ENCODE results near the gene TRIM33. TPM values are rescaled to one million over a fixed set of nuclear protein-coding genes. Genes with fewer than 3 reads are reported as not detected.

TRIM33 gene
- total RNA-seq, 6 donors from 2014 or later, result 27.9 to 92.2 (median 40.6) TPM

- H3K4me3 ChIP-seq, result no peak overlapping the region
- H3K36me3 ChIP-seq, result no peaks in the 10 kb centered on the region
- 80 to 82% methylated on average over 10 to 14 of the region's 14 CpGs for WGBS, 2 donors
- H3K27me3 ChIP-seq, result no peaks in the 10 kb centered on the region
- H3K9me3 ChIP-seq, result no peaks in the 10 kb centered on the region
- DNase-seq (no peak), ATAC-seq (ENCODE audit: low FRiP score in 2 of 2) (no peak)
- no peak for TF ChIP-seq POLR2AphosphoS5 (IDR thresholded peaks at IDR 0.05)
- TF ChIP-seq CTCF (IDR thresholded peaks at IDR 0.05), result no peak
- no peak for TF ChIP-seq POLR2A (IDR thresholded peaks at IDR 0.05)
- TF ChIP-seq EP300 (IDR thresholded peaks at IDR 0.05), result no peak
- no peak overlapping the region for H3K27ac ChIP-seq
- H3K4me1 ChIP-seq, result peaks cover 12 to 23% (median 14%) of the 10 kb centered on the region in 4 donors
These were observed 161.0 kb downstream of the TRIM33 start for GRCh38 chr1:114349891-114350605.

GRCh38 chr1:114347431-114348209 lies 163.4 kb downstream of the TRIM33 start:
- Histone ChIP-seq H3K36me3 (no peaks in the 10 kb centered on the region), H3K9me3 (no peaks in the 10 kb centered on the region), H3K27me3 (no peaks in the 10 kb centered on the region), H3K4me1 (peaks cover 5 to 14% (median 9%) of the 10 kb centered on the region in 4 donors), H3K4me3 (no peak overlapping the region), H3K27ac (no peak overlapping the region)
- DNase-seq, result no peak
- 87 to 91% methylated on average over 8 to 9 of the region's 9 CpGs for WGBS, 2 donors
- ATAC-seq (ENCODE audit: low FRiP score in 2 of 2), result no peak
- no peak for TF ChIP-seq POLR2A (IDR thresholded peaks at IDR 0.05)
- TF ChIP-seq EP300 (IDR thresholded peaks at IDR 0.05), result no peak
- no peak for TF ChIP-seq POLR2AphosphoS5 (IDR thresholded peaks at IDR 0.05)

- TF ChIP-seq POLR2A (IDR thresholded peaks at IDR 0.05) (no peak), EP300 (IDR thresholded peaks at IDR 0.05) (no peak), CTCF (IDR thresholded peaks at IDR 0.05) (peak; percentile 100), POLR2AphosphoS5 (IDR thresholded peaks at IDR 0.05) (no peak)
- peaks cover 5 to 14% (median 9%) of the 10 kb centered on the region in 4 donors for H3K4me1 ChIP-seq
- ATAC-seq (ENCODE audit: low FRiP score in 2 of 2), result peak; percentile 100
- WGBS, 2 donors, result 10 to 27% methylated on average over 7 to 31 of the region's 33 CpGs
- no peaks in the 10 kb centered on the region for H3K27me3 ChIP-seq
- peak; percentile 97 to 98 for DNase-seq
- H3K36me3 ChIP-seq, result no peaks in the 10 kb centered on the region
- peak overlapping the region; percentile 70 to 89 (median 76) for H3K27ac ChIP-seq
- H3K9me3 ChIP-seq, result no peaks in the 10 kb centered on the region
- peak overlapping the region; percentile 2 to 63 (median 46) for H3K4me3 ChIP-seq
These were observed 164.4 kb downstream of the TRIM33 start for GRCh38 chr1:114346480-114347029.

- Histone ChIP-seq H3K36me3 (no peaks in the 10 kb centered on the region), H3K4me3 (peak overlapping the region; percentile 1 to 63 (median 46)), H3K4me1 (peaks cover 5 to 14% (median 9%) of the 10 kb centered on the region in 4 donors), H3K9me3 (no peaks in the 10 kb centered on the region), H3K27ac (peak overlapping the region; percentile 70 to 89 (median 76)), H3K27me3 (no peaks in the 10 kb centered on the region)
- 12 to 23% methylated on average over 9 to 22 of the region's 24 CpGs for whole genome bisulfite sequencing, 2 donors
- peak; percentile 76 to 77 for ATAC-seq (ENCODE audit: low FRiP score in 2 of 2)
- no peak for TF ChIP-seq EP300 (IDR thresholded peaks at IDR 0.05)
- no peak for TF ChIP-seq POLR2A (IDR thresholded peaks at IDR 0.05)
- peak in 1 of 2 donors; percentile 78 for DNase-seq
These were observed 165.0 kb downstream of the TRIM33 start for GRCh38 chr1:114345930-114346479.

- WGBS, 2 donors, result 92 to 95% methylated on average over 3 to 4 of the region's 4 CpGs
These were observed 166.3 kb downstream of the TRIM33 start for GRCh38 chr1:114344656-114345055.

More at GRCh38 chr1:114344656-114345055, 166.3 kb downstream of the TRIM33 start:
- DNase-seq (peak in 1 of 2 donors; percentile 13), ATAC-seq (ENCODE audit: low FRiP score in 2 of 2) (no peak)
- no peak for TF ChIP-seq EP300 (IDR thresholded peaks at IDR 0.05)
- no peak for TF ChIP-seq POLR2A (IDR thresholded peaks at IDR 0.05)
- no peak for TF ChIP-seq CTCF (IDR thresholded peaks at IDR 0.05)
- TF ChIP-seq POLR2AphosphoS5 (IDR thresholded peaks at IDR 0.05), result no peak
- peaks cover 5 to 14% (median 9%) of the 10 kb centered on the region in 4 donors for H3K4me1 ChIP-seq
- H3K36me3 ChIP-seq, result no peaks in the 10 kb centered on the region
- H3K4me3 ChIP-seq, result no peak overlapping the region
- H3K9me3 ChIP-seq, result no peaks in the 10 kb centered on the region
- H3K27me3 ChIP-seq, result no peaks in the 10 kb centered on the region
- H3K27ac ChIP-seq, result no peak overlapping the region

Small RNAs within 50 kb of the gene (small RNA-seq; reads per million reads assigned to genes)
- gene RF00019, result 0 reads per million in 4 donors

Other genes with a start within 250 kb of the TRIM33 start
- 10 to 100 TPM; 11.5 to 35.0 (median 27.3) TPM for gene BCAS2, start 70.4 kb upstream of the TRIM33 start, total RNA-seq
- 1 to 10 TPM; 2.1 to 6.5 (median 3.6) TPM for gene DENND2C, start 158.8 kb upstream of the TRIM33 start, total RNA-seq
- under 1 TPM in 3 of 6 donors, not detected in 3; 0.26 to 0.77 (median 0.30) TPM for gene AMPD1, start 184.3 kb upstream of the TRIM33 start, total RNA-seq
- 10 to 100 TPM; 11.5 to 36.6 (median 25.4) TPM for gene NRAS, start 205.6 kb upstream of the TRIM33 start, total RNA-seq
- 100 to 1,000 TPM; 223 to 548 (median 373) TPM for gene CSDE1, start 246.8 kb upstream of the TRIM33 start, total RNA-seq